ENCODE data around the gene MESD. TPM values are rescaled to one million over a fixed set of nuclear protein-coding genes. Genes with fewer than 3 reads are reported as not detected.

The MESD gene
- total RNA-seq, 2 donors from 2014 or later: 31.7 to 35.8 TPM

DNA sequence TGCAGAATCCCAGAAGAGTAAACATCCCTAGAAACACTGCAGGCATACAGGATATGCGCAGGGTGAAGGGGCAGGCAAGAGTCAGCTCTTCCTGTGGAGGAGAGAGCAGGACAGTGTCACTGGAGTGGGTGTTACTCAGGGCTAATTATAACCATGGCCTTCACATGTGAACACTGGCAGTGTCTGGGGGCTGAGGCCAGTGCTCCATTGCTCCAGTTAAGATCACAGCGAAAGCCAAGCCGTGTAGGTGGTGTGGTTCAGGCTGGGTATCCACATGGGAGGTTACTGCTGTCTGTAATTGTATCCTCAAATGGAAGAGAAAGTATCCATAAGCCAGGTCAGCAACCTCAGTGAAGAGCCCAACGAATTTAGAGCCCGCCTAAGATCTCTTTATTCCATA lies 84.6 kb downstream of the MESD start:
- H3K4me1 Mint-ChIP-seq: no peaks in the 10 kb centered on the region
- H3K27me3 ChIP-seq (ENCODE audit: control insufficient read depth, insufficient read depth, low read length, poor library complexity, severe bottlenecking): no peaks in the 10 kb centered on the region
- peaks cover 14% of the 10 kb centered on the region for H3K36me3 Mint-ChIP-seq (ENCODE audit: low read depth)
- no peak overlapping the region for H3K27ac ChIP-seq (ENCODE audit: low read depth, low read length)
- no peaks in the 10 kb centered on the region for H3K4me1 ChIP-seq (ENCODE audit: control insufficient read depth, insufficient read depth, low read length)
- WGBS, 2 experiments (ENCODE audit: insufficient coverage in 1 of 2, insufficient read length in 1 of 2): 88 to 91% methylated on average over 2 to 5 of the region's 5 CpGs
- no peak for DNase-seq
- H3K9ac ChIP-seq (ENCODE audit: extremely low read depth, low read length, poor library complexity, severe bottlenecking): no peak overlapping the region
- H3K27me3 Mint-ChIP-seq (ENCODE audit: insufficient read depth): no peaks in the 10 kb centered on the region
- H3K9me3 ChIP-seq (ENCODE audit: control insufficient read depth, low read length): no peaks in the 10 kb centered on the region
- no peaks in the 10 kb centered on the region for H3K9me3 Mint-ChIP-seq
- TF ChIP-seq, protein P1, sequence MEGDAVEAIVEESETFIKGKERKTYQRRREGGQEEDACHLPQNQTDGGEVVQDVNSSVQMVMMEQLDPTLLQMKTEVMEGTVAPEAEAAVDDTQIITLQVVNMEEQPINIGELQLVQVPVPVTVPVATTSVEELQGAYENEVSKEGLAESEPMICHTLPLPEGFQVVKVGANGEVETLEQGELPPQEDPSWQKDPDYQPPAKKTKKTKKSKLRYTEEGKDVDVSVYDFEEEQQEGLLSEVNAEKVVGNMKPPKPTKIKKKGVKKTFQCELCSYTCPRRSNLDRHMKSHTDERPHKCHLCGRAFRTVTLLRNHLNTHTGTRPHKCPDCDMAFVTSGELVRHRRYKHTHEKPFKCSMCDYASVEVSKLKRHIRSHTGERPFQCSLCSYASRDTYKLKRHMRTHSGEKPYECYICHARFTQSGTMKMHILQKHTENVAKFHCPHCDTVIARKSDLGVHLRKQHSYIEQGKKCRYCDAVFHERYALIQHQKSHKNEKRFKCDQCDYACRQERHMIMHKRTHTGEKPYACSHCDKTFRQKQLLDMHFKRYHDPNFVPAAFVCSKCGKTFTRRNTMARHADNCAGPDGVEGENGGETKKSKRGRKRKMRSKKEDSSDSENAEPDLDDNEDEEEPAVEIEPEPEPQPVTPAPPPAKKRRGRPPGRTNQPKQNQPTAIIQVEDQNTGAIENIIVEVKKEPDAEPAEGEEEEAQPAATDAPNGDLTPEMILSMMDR (conservative IDR thresholded peaks at IDR 0.05): no peak
- no peak overlapping the region for H3K27ac Mint-ChIP-seq
- H3K4me3 Mint-ChIP-seq: no peak overlapping the region
- H3K4me3 ChIP-seq (ENCODE audit: low read length): no peak overlapping the region
- no peaks in the 10 kb centered on the region for H3K36me3 ChIP-seq (ENCODE audit: control insufficient read depth, insufficient read depth, low read length)

DNA sequence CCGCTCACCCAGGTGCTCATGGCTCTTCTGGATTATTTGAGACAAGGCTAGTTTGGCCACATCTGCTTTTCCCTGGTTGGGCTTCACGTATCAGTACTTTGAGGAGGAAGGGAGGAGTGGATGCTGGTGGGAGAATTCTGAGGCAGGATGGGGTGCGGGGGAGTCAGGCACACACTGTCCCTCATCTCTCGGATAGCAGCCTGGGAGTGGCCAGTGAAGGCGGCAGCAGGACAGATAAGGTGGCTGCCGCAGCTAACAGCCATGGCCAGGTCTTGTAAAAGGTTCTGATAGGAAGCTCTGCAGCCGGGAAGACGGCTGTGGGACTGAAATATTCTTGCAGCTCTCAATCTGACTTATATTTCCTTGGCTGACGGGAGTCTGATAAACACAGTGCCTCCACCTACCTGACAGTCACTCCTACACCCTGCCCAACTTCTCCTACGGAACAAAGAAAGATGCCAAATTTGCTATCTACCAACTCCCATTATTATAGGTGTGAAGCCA lies 87.3 kb downstream of the MESD start:
- TF ChIP-seq, protein P1 (conservative IDR thresholded peaks at IDR 0.05): no peak
- Mint-ChIP-seq H3K9me3 (no peaks in the 10 kb centered on the region), H3K4me1 (no peaks in the 10 kb centered on the region), H3K27ac (no peak overlapping the region), H3K4me3 (no peak overlapping the region), H3K27me3 (ENCODE audit: insufficient read depth) (no peaks in the 10 kb centered on the region), H3K36me3 (ENCODE audit: low read depth) (peaks cover 2% of the 10 kb centered on the region)
- Histone ChIP-seq H3K9ac (ENCODE audit: extremely low read depth, low read length, poor library complexity, severe bottlenecking) (no peak overlapping the region), H3K27me3 (ENCODE audit: control insufficient read depth, insufficient read depth, low read length, poor library complexity, severe bottlenecking) (no peaks in the 10 kb centered on the region), H3K36me3 (ENCODE audit: control insufficient read depth, insufficient read depth, low read length) (no peaks in the 10 kb centered on the region), H3K27ac (ENCODE audit: low read depth, low read length) (no peak overlapping the region), H3K4me3 (ENCODE audit: low read length) (no peak overlapping the region), H3K4me1 (ENCODE audit: control insufficient read depth, insufficient read depth, low read length) (no peaks in the 10 kb centered on the region), H3K9me3 (ENCODE audit: control insufficient read depth, low read length) (no peaks in the 10 kb centered on the region)
- WGBS, 2 experiments (ENCODE audit: insufficient coverage in 1 of 2, insufficient read length in 1 of 2): 92% methylated on average over 8 to 10 of the region's 10 CpGs
- DNase-seq: no peak

DNA sequence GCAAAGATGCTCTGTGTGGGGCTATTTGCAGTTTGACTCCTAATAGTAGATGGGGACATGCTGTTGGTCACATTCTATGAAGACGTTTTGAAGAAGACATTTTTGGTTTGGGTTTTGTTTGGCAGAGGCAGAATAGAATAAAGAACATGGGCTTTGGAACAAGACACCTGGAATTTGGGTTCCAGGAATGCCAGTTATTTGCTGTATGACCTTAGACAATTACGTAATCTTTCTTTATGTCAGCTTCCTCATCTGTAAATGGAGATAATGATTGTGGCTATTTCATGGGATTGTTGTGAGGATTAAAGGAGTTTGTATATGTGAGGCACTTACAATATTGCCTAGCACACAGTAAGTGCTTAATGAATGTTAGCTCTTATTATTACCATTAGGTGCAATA lies 91.6 kb downstream of the MESD start:
- Histone ChIP-seq H3K27ac (ENCODE audit: low read depth, low read length) (no peak overlapping the region), H3K4me3 (ENCODE audit: low read length) (no peak overlapping the region), H3K9ac (ENCODE audit: extremely low read depth, low read length, poor library complexity, severe bottlenecking) (no peak overlapping the region), H3K9me3 (ENCODE audit: control insufficient read depth, low read length) (peaks cover 8% of the 10 kb centered on the region), H3K4me1 (ENCODE audit: control insufficient read depth, insufficient read depth, low read length) (no peaks in the 10 kb centered on the region), H3K27me3 (ENCODE audit: control insufficient read depth, insufficient read depth, low read length, poor library complexity, severe bottlenecking) (no peaks in the 10 kb centered on the region), H3K36me3 (ENCODE audit: control insufficient read depth, insufficient read depth, low read length) (no peaks in the 10 kb centered on the region)
- Mint-ChIP-seq H3K27me3 (ENCODE audit: insufficient read depth) (no peaks in the 10 kb centered on the region), H3K4me1 (no peaks in the 10 kb centered on the region), H3K4me3 (no peak overlapping the region), H3K36me3 (ENCODE audit: low read depth) (no peaks in the 10 kb centered on the region), H3K9me3 (peaks cover 12% of the 10 kb centered on the region), H3K27ac (no peak overlapping the region)
- 85 to 89% methylated on average over 2 of the region's 2 CpGs for WGBS, 2 experiments (ENCODE audit: insufficient coverage in 1 of 2, insufficient read length in 1 of 2)
- TF ChIP-seq, protein P1 (conservative IDR thresholded peaks at IDR 0.05): no peak
- no peak for DNase-seq

Small RNAs within 50 kb of the gene (microRNA-seq; reads per million reads assigned to microRNA genes)
- not detected for gene MIR4514 (ENCODE audit: borderline microRNAs expressed)

Other genes with a start within 250 kb of the MESD start
- gene CEMIP, start 210.4 kb downstream of the MESD start, total RNA-seq: 1 to 10 TPM in 1 of 2 donors, not detected in 1; 2.2 TPM
- gene TLNRD1, start 11.1 kb upstream of the MESD start, total RNA-seq: 10 to 100 TPM; 25.1 to 28.2 TPM
- not detected for gene CFAP161, start 144.5 kb upstream of the MESD start, total RNA-seq
- gene IL16, start 207.1 kb upstream of the MESD start, total RNA-seq: under 1 TPM; 0.13 to 0.24 TPM